A549 (cell line): ENCODE results near the gene MYH2. TPM values are rescaled to one million over a fixed set of nuclear protein-coding genes. Genes with fewer than 3 reads are reported as not detected.
A peak's percentile ranks its signal among the peaks of the same experiment; 100 is the strongest.

Experiments used
- ATAC-seq, 2 experiments: fragments of 200-7000 bp in 1 of 2; fragments of >200 bp in 1 of 2; cut with Nextera tagmentation in 1 of 2; cut with Tn5 transposase in 1 of 2; 3 replicates each; pipeline versions ENCODE4 v1.8.0 to v1.9.1; 2018 to 2020; ENCODE audit warnings: mild to moderate bottlenecking in 1 of 2, moderate library complexity in 1 of 2
- CTCF ChIA-PET: fragments of 300-600 bp; sonication (Branson Sonifier 250); formaldehyde crosslinking; extraction: SDS; loops from one replicate; lab custom pipeline; 2021; ENCODE audit warnings: antibody characterized with exemption, inconsistent platforms; lab: Yijun Ruan, JAX
- POLR2A ChIA-PET: fragments of 350-600 bp; formaldehyde crosslinking; extraction: SDS; loops from one replicate; lab custom pipeline; 2021; ENCODE audit warnings: antibody characterized with exemption, inconsistent platforms; lab: Yijun Ruan, JAX
- DNase-seq, 2 experiments: peaks; one replicate each; pipeline versions ENCODE4 v3.0.0 to v3.0.0-alpha.2; 2011 to 2016; ENCODE audit warnings: low read depth in 1 of 2, low spot score in 1 of 2
- FAIRE-seq: peaks from 2 replicates; lab custom pipeline; 2011; peaks lifted over from hg19 to GRCh38; lab: Jason Lieb, UNC
- H3K27ac ChIP-seq, 2 experiments: fragments of >200 bp; sonication (Bioruptor Twin); formaldehyde crosslinking; 3 replicates each; pipeline ENCODE4 v1.5.1; 2016 to 2017
- H3K4me1 ChIP-seq: fragments of >200 bp; sonication (Bioruptor Twin); formaldehyde crosslinking; 3 replicates; pipeline ENCODE4 v1.6.1; 2016
- H3K4me2 ChIP-seq: fragments of >200 bp; sonication (Bioruptor Twin); formaldehyde crosslinking; 3 replicates; pipeline ENCODE4 v1.6.1; 2016
- H3K4me3 ChIP-seq: fragments of >200 bp; sonication (Bioruptor Twin); formaldehyde crosslinking; 3 replicates; pipeline ENCODE4 v1.5.1; 2016
- H3K9me3 ChIP-seq: fragments of >200 bp; sonication (Bioruptor Twin); formaldehyde crosslinking; 3 replicates; pipeline ENCODE4 v1.6.1; 2016
- ATOH8 ChIP-seq: fragments of 250-450 bp; sonication (Bioruptor Pico); IDR thresholded peaks from 2 replicates; pipeline ENCODE4 v1.5.0; 2020; ENCODE audit warnings: low read depth, mild to moderate bottlenecking, moderate library complexity
- CBX2 ChIP-seq: fragments of 200-600 bp; sonication (generic); IDR thresholded peaks from 2 replicates; pipeline ENCODE4 v1.6.1; 2016; ENCODE audit warnings: low read depth, mild to moderate bottlenecking, borderline replicate concordance
- CEBPB ChIP-seq, 2 experiments: fragments of >200 bp in 1 of 2; sonication (Bioruptor Twin) in 1 of 2; formaldehyde crosslinking in 1 of 2; IDR thresholded peaks; 2 replicates each; pipeline ENCODE4 v1.6.1; 2012 to 2016
- E2F6 ChIP-seq: IDR thresholded peaks from 2 replicates; pipeline ENCODE4 v1.6.1; 2012; ENCODE audit warnings: low read depth, borderline replicate concordance
- EP300 ChIP-seq, 2 experiments: fragments of >200 bp; sonication (Bioruptor Twin); formaldehyde crosslinking; IDR thresholded peaks; 2 replicates in 1 of 2; 3 replicates in 1 of 2; pipeline ENCODE4 v1.6.1; 2016 to 2017
- ESRRA ChIP-seq: fragments of 150-350 bp; IDR thresholded peaks from 2 replicates; pipeline ENCODE4 v1.6.1; 2014; ENCODE audit warnings: mild to moderate bottlenecking, low read length, borderline replicate concordance
- FOSB ChIP-seq: fragments of 250-450 bp; sonication (Bioruptor Pico); IDR thresholded peaks from 2 replicates; pipeline ENCODE4 v1.5.0; 2020; ENCODE audit warnings: mild to moderate bottlenecking, moderate library complexity
- FOSL2 ChIP-seq, 2 experiments: fragments of 450-650 bp in 1 of 2; fragments of >200 bp in 1 of 2; sonication (Bioruptor Twin) in 1 of 2; formaldehyde crosslinking; IDR thresholded peaks; 2 replicates each; pipeline versions ENCODE4 v1.5.0 to v1.6.1; 2016 to 2020; ENCODE audit warnings: mild to moderate bottlenecking in 1 of 2, moderate library complexity in 1 of 2
- HEYL ChIP-seq: fragments of 250-450 bp; sonication (Bioruptor Pico); IDR thresholded peaks from 2 replicates; pipeline ENCODE4 v1.8.0; 2021; ENCODE audit warnings: mild to moderate bottlenecking, moderate library complexity
- HOXA7 ChIP-seq: fragments of 250-450 bp; sonication (Bioruptor Pico); IDR thresholded peaks from 2 replicates; pipeline ENCODE4 v1.5.0; 2020; ENCODE audit warnings: mild to moderate bottlenecking, moderate library complexity
- HOXB5 ChIP-seq: fragments of 250-450 bp; sonication (Bioruptor Pico); IDR thresholded peaks from 2 replicates; pipeline ENCODE4 v1.5.0; 2020; ENCODE audit warnings: mild to moderate bottlenecking, moderate library complexity
- JUNB ChIP-seq: fragments of >200 bp; sonication (Bioruptor Twin); formaldehyde crosslinking; IDR thresholded peaks from 2 replicates; pipeline ENCODE4 v1.6.1; 2016
- KDM1A ChIP-seq: fragments of 200-600 bp; sonication (generic); IDR thresholded peaks from 2 replicates; pipeline ENCODE4 v1.6.1; 2016; ENCODE audit warnings: low read depth, mild to moderate bottlenecking
- KDM5A ChIP-seq: fragments of 200-600 bp; sonication (generic); IDR thresholded peaks from 2 replicates; pipeline ENCODE4 v1.6.1; 2016; ENCODE audit warnings: antibody characterized with exemption, mild to moderate bottlenecking
- MAFK ChIP-seq: fragments of 450-650 bp; IDR thresholded peaks from 2 replicates; pipeline ENCODE4 v1.6.1; 2014; ENCODE audit not compliant: partially characterized antibody
- POLR2A ChIP-seq: IDR thresholded peaks from 2 replicates; pipeline ENCODE4 v1.6.1; 2012; ENCODE audit warnings: mild to moderate bottlenecking, low read length
- SMC3 ChIP-seq: fragments of >200 bp; sonication (Bioruptor Twin); formaldehyde crosslinking; IDR thresholded peaks from 3 replicates; pipeline ENCODE4 v1.6.1; 2018; ENCODE audit warnings: inconsistent platforms
- TFCP2L1 ChIP-seq: fragments of 250-450 bp; sonication (Bioruptor Pico); IDR thresholded peaks from 2 replicates; pipeline ENCODE4 v1.5.0; 2021; ENCODE audit warnings: mild to moderate bottlenecking
- ZFP36 ChIP-seq: fragments of 450-650 bp; IDR thresholded peaks from 2 replicates; pipeline ENCODE4 v1.6.1; 2014; ENCODE audit warnings: borderline replicate concordance; ENCODE audit not compliant: partially characterized antibody
- ZNF302 ChIP-seq: fragments of 250-450 bp; sonication (Bioruptor Pico); IDR thresholded peaks from 2 replicates; pipeline ENCODE4 v1.9.0; 2021; ENCODE audit warnings: inconsistent platforms, mild to moderate bottlenecking, moderate library complexity
- WGBS: methylation state at CpG from one replicate; pipeline ENCODE4 v1.1.6; 2017; ENCODE audit errors: missing lambda C conversion rate; 5-methylcytosine and 5-hydroxymethylcytosine counted together
- polyA plus RNA-seq, 4 experiments: library from polyadenylated mRNA; depleted of rRNA in 3 of 4; stranded (reverse); fragments of >200 nt; fragmentation: RNase III in 1 of 4; extraction: RNeasy Plus Mini Kit Qiagen cat#74134 plus additional on column Dnase treatment in 1 of 4; gene quantifications; 2 replicates in 3 of 4; 3 replicates in 1 of 4; pipeline ENCODE4 v1.2.3, GENCODE V29; 2011 to 2017
- TF ChIP-seq, protein P1 (sequence below): fragments of >200 bp; sonication (Bioruptor Twin); formaldehyde crosslinking; IDR thresholded peaks from 2 replicates; pipeline ENCODE4 v1.6.1; 2016
- TF ChIP-seq, protein P2 (sequence below): fragments of >200 bp; sonication (Bioruptor Twin); formaldehyde crosslinking; IDR thresholded peaks from 3 replicates; pipeline ENCODE4 v1.5.1; 2016
- TF ChIP-seq, protein P3 (sequence below): IDR thresholded peaks from 2 replicates; pipeline ENCODE4 v1.6.1; 2012

The MYH2 gene
- polyA plus RNA-seq, 2 of the 4 experiments (the other 2 are of a cell fraction), result not detected

GRCh38 chr17:10499950-10500349, 49.5 kb downstream of the MYH2 start:
- Histone ChIP-seq H3K4me1 (no peaks in the 10 kb centered on the region), H3K27ac (no peak overlapping the region), H3K9me3 (0 out of 3 replicates have a peak, but pooled peaks cover 3% of the 10 kb centered on the region), H3K4me3 (no peak overlapping the region), H3K4me2 (no peak overlapping the region)
- 20% methylated on average over 3 of the region's 3 CpGs for WGBS
- FAIRE-seq (no peak), ATAC-seq (no peak), DNase-seq (no peak)
- ChIA-PET POLR2A (no interaction called here), CTCF (no interaction called here)
- TF ChIP-seq SMC3, result no peak
- TF ChIP-seq FOSB (CRISPR knock-in tag), result no peak
- no peak for TF ChIP-seq ZFP36
- no peak for TF ChIP-seq FOSL2 (IDR thresholded peaks at IDR 0.05)
- TF ChIP-seq FOSL2 (CRISPR knock-in tag; IDR thresholded peaks at IDR 0.05), result no peak
- no peak for TF ChIP-seq ESRRA

- POLR2A ChIA-PET, result no interaction called here
- Histone ChIP-seq H3K4me1 (no peaks in the 10 kb centered on the region), H3K4me3 (no peak overlapping the region), H3K9me3 (peaks cover 7% of the 10 kb centered on the region; the same call in 1 of the 3 replicates), H3K4me2 (no peak overlapping the region), H3K27ac (no peak overlapping the region)
- FAIRE-seq (no peak), DNase-seq (no peak), ATAC-seq (no peak)
- CTCF ChIA-PET, result interaction anchor here (0.5 kb wide), 1 partner anchor 1717 kb away, joined by 3 read pairs; no protein-coding TSS in a partner anchor
- TF ChIP-seq ZFP36 (no peak), HEYL (CRISPR knock-in tag) (no peak), TFCP2L1 (CRISPR knock-in tag) (no peak), E2F6 (no peak), KDM5A (no peak), MAFK (peak; percentile 87), HOXA7 (CRISPR knock-in tag) (no peak), CBX2 (no peak)
- WGBS, result 65% methylated on average over 2 of the region's 2 CpGs
Measured at GRCh38 chr17:10492004-10492403, 57.5 kb downstream of the MYH2 start.

GRCh38 chr17:10482252-10482651, 67.2 kb downstream of the MYH2 start:
- CTCF ChIA-PET, result interaction anchor here (1.0 kb wide), 1 partner anchor 25 kb away, joined by 5 read pairs; no protein-coding TSS in a partner anchor
- H3K9me3 ChIP-seq, result peaks cover 4% of the 10 kb centered on the region; the same call in 1 of the 3 replicates
- no peak for TF ChIP-seq ZNF302
- no peak for TF ChIP-seq JUNB
- TF ChIP-seq, protein P1, sequence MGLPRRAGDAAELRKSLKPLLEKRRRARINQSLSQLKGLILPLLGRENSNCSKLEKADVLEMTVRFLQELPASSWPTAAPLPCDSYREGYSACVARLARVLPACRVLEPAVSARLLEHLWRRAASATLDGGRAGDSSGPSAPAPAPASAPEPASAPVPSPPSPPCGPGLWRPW, result no peak
- no peak for TF ChIP-seq ATOH8 (CRISPR knock-in tag)
- TF ChIP-seq KDM1A, result no peak
- no peak for TF ChIP-seq HEYL (CRISPR knock-in tag)
- TF ChIP-seq, protein P2, sequence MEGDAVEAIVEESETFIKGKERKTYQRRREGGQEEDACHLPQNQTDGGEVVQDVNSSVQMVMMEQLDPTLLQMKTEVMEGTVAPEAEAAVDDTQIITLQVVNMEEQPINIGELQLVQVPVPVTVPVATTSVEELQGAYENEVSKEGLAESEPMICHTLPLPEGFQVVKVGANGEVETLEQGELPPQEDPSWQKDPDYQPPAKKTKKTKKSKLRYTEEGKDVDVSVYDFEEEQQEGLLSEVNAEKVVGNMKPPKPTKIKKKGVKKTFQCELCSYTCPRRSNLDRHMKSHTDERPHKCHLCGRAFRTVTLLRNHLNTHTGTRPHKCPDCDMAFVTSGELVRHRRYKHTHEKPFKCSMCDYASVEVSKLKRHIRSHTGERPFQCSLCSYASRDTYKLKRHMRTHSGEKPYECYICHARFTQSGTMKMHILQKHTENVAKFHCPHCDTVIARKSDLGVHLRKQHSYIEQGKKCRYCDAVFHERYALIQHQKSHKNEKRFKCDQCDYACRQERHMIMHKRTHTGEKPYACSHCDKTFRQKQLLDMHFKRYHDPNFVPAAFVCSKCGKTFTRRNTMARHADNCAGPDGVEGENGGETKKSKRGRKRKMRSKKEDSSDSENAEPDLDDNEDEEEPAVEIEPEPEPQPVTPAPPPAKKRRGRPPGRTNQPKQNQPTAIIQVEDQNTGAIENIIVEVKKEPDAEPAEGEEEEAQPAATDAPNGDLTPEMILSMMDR, result no peak
- TF ChIP-seq, protein P3, sequence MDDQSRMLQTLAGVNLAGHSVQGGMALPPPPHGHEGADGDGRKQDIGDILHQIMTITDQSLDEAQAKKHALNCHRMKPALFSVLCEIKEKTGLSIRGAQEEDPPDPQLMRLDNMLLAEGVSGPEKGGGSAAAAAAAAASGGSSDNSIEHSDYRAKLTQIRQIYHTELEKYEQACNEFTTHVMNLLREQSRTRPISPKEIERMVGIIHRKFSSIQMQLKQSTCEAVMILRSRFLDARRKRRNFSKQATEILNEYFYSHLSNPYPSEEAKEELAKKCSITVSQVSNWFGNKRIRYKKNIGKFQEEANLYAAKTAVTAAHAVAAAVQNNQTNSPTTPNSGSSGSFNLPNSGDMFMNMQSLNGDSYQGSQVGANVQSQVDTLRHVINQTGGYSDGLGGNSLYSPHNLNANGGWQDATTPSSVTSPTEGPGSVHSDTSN, result no peak
- TF ChIP-seq EP300 (IDR thresholded peaks at IDR 0.05), result no peak
- no peak for TF ChIP-seq CEBPB (IDR thresholded peaks at IDR 0.05)
- TF ChIP-seq POLR2A, result no peak
- TF ChIP-seq ZFP36, result no peak
- TF ChIP-seq HOXB5 (CRISPR knock-in tag), result no peak
- 0% methylated on average over 1 of the region's 1 CpG for WGBS
- no peak overlapping the region for H3K27ac ChIP-seq
- POLR2A ChIA-PET, result no interaction called here
- DNase-seq, result no peak
- no peak overlapping the region for H3K4me2 ChIP-seq
- no peak for FAIRE-seq
- no peaks in the 10 kb centered on the region for H3K4me1 ChIP-seq
- ATAC-seq, result no peak
- no peak overlapping the region for H3K4me3 ChIP-seq
